Spleen (tissue), 11 donors: ENCODE data around the gene GREB1. TPM values are rescaled to one million over a fixed set of nuclear protein-coding genes. Genes with fewer than 3 reads are reported as not detected.

ENCODE experiments used
- DNase-seq: peaks from one replicate; pipeline ENCODE4 v3.0.0-alpha.2; 2020
- H3K27ac ChIP-seq, 8 donors: fragments of 200-600 bp; sonication (generic) in 7 of 8; 1 replicate in 4 of 8; 2 replicates in 4 of 8; pipeline versions ENCODE4 v1.5.0 to v1.8.0; 2016 to 2021; ENCODE audit warnings: inconsistent platforms in 4 of 8, mild to moderate bottlenecking in 4 of 8, moderate library complexity in 1 of 8
- H3K27me3 ChIP-seq, 7 donors: fragments of 200-600 bp; sonication (generic) in 6 of 7; replicated peaks in 1 of 7; 1 replicate in 4 of 7; 2 replicates in 3 of 7; pipeline versions ENCODE4 v1.5.0 to v1.8.0; 2016 to 2021; ENCODE audit warnings: inconsistent platforms in 3 of 7, mild to moderate bottlenecking in 1 of 7
- H3K36me3 ChIP-seq, 6 donors: fragments of 200-600 bp; sonication (generic) in 5 of 6; 1 replicate in 4 of 6; 2 replicates in 2 of 6; pipeline versions ENCODE4 v1.5.0 to v1.8.0; 2016 to 2021; ENCODE audit warnings: inconsistent platforms in 2 of 6
- H3K4me1 ChIP-seq, 6 donors: fragments of 200-600 bp; sonication (generic) in 5 of 6; 1 replicate in 3 of 6; 2 replicates in 3 of 6; pipeline versions ENCODE4 v1.5.0 to v1.8.0; 2016 to 2021; ENCODE audit warnings: inconsistent platforms in 3 of 6
- H3K4me3 ChIP-seq, 8 donors: fragments of 200-600 bp; sonication (generic) in 7 of 8; 1 replicate in 4 of 8; 2 replicates in 4 of 8; pipeline versions ENCODE4 v1.5.0 to v1.8.0; 2016 to 2021; ENCODE audit warnings: inconsistent platforms in 4 of 8, mild to moderate bottlenecking in 4 of 8, moderate library complexity in 2 of 8
- H3K9me3 ChIP-seq, 8 donors: fragments of 200-600 bp; sonication (generic) in 7 of 8; 1 replicate in 4 of 8; 2 replicates in 4 of 8; pipeline versions ENCODE4 v1.5.0 to v1.8.0; 2016 to 2021; ENCODE audit warnings: inconsistent platforms in 4 of 8
- CTCF ChIP-seq, 11 experiments: fragments of 200-600 bp in 7 of 11; fragments of 450-650 bp in 4 of 11; sonication (generic) in 4 of 11; IDR thresholded peaks in 8 of 11; conservative IDR thresholded peaks in 3 of 11; 1 replicate in 7 of 11; 2 replicates in 4 of 11; pipeline versions ENCODE4 v1.4.0 to v1.8.0; 2016 to 2021; ENCODE audit warnings: antibody characterized with exemption in 11 of 11, inconsistent platforms in 4 of 11, mild to moderate bottlenecking in 1 of 11
- POLR2A ChIP-seq, 3 donors: fragments of 450-650 bp; IDR thresholded peaks; one replicate each; pipeline ENCODE4 v1.5.1; 2017; ENCODE audit warnings: antibody characterized with exemption in 3 of 3, mild to moderate bottlenecking in 1 of 3
- POLR2AphosphoS5 ChIP-seq, 3 donors: sonication (generic); formaldehyde crosslinking; IDR thresholded peaks; one replicate each; pipeline ENCODE4 v1.5.1; 2017; ENCODE audit warnings: antibody characterized with exemption in 3 of 3
- WGBS, 5 donors: extraction: QIAGEN DNeasy Blood & Tissue Kit in 3 of 5; methylation state at CpG; one replicate each; pipeline versions ENCODE4 v1.1.5 to v1.1.7; 2013 to 2018; 5-methylcytosine and 5-hydroxymethylcytosine counted together
- intact Hi-C: fragments of 100-400 bp; cut with DNase I; formaldehyde crosslinking; loops from one replicate; pipeline ENCODE4 v1.15.0; 2023; ENCODE audit warnings: low total_unique reads
- polyA plus RNA-seq, 3 donors: library from polyadenylated mRNA; stranded (reverse); fragments of 200-250 nt; gene quantifications; one replicate each; pipeline ENCODE4 v1.2.1, GENCODE V29; 2013
- total RNA-seq, 7 donors: library from RNA; depleted of rRNA in 3 of 7; stranded (reverse); fragments of >200 nt in 3 of 7; fragmentation: NEBNext Ultra II Directional in 4 of 7; extraction: Animal tissue kit (Norgen Biotek cat#: 25700) in 4 of 7; gene quantifications; one replicate each; pipeline versions ENCODE4 v1.1.0 to v1.2.1, GENCODE V29; 2016 to 2021
- donor health status: healthy with polysubstance abuse.
- donor health status: DM: no; HTN: no; CAD: no; lungs with moderate emphysema.
- donor health status: DM: no; HTN: no; CAD: no.
- donor health status: Bipolar disorder and iron deficiency.
- donor health status: healthy.
- donor health status: DM: no; HTN: no; CAD: no.
- donor health status: DM: yes; HTN: yes; CAD: no.

GREB1 gene
- total and polyA plus RNA-seq, 10 donors: 0.06 to 1.6 (median 0.51) TPM; not detected in 1

DNA sequence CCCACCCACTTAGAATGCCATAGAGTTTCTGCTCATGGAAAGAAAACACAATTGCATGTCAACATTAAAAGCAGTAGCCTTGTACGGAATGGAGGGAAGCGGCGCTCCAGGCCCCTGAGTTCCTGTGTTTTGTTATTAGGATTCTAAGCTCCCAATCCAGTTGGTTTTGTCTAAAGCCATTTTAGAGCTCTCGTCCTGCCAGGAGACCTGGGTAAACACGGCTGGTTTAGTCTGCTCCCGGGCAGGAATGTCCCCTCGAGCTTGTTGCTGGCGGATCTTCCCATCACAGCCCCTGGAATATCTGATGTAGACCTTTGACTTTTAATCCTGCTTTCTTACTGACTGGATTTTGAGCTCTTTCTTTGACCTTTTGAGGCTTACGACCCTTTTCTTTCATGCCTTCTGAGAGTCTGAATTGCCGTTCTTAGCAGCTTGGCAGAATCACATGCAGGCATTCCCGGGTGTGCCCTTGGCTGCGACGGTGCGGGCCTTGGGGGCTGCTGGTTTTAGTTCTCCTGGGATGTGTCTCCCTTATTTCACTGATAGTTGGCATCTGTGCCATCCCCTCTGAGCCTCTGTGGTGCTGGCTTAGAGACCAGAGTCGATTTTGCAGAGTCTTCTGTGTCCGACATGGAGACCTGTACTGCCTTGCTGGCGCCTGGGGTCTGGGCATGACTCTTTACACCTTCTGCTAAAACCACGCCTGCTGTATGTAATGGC lies 25.4 kb downstream of the GREB1 start:
- 84 to 90% (median 88%) methylated on average over 18 of the region's 18 CpGs for WGBS, 5 donors
- no peak overlapping the region for H3K4me3 ChIP-seq
- intact Hi-C loops: no loop called here
- no peaks in the 10 kb centered on the region for H3K4me1 ChIP-seq
- TF ChIP-seq POLR2AphosphoS5 (IDR thresholded peaks at IDR 0.05) (no peak), CTCF (IDR thresholded peaks at IDR 0.05 in 8 of 11, conservative IDR thresholded peaks at IDR 0.05 in 3 of 11) (no peak), POLR2A (IDR thresholded peaks at IDR 0.05) (no peak)
- no peak overlapping the region for H3K27ac ChIP-seq
- H3K9me3 ChIP-seq: no peaks in the 10 kb centered on the region
- DNase-seq: peak; percentile 21
- H3K27me3 ChIP-seq: peaks cover 0 to 26% (median 0%) of the 10 kb centered on the region in 7 donors
- H3K36me3 ChIP-seq: no peaks in the 10 kb centered on the region

DNA sequence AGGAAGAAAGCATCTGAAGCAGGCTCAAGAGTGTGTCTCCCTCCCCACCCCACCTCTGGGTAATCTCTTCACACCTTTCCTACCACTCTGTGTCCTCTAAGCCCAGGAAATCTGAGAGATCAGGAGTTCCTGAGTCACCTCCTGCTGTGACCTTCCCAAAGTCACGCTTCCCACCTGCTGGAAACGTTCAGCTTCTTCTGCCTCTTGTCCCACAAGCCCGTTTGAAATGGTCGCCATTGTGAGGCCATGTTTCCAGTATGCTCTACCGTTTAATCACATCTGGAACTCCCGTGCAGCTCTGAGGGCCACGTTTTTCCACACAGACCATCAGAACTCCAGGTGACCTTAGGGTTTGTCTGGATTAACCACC lies 25.9 kb downstream of the GREB1 start:
- peak; percentile 22 for DNase-seq
- intact Hi-C loops: no loop called here
- Histone ChIP-seq H3K4me3 (no peak overlapping the region), H3K27ac (no peak overlapping the region), H3K4me1 (no peaks in the 10 kb centered on the region), H3K9me3 (no peaks in the 10 kb centered on the region), H3K27me3 (peaks cover 0 to 25% (median 0%) of the 10 kb centered on the region in 7 donors), H3K36me3 (no peaks in the 10 kb centered on the region)
- TF ChIP-seq POLR2A (IDR thresholded peaks at IDR 0.05) (no peak), CTCF (IDR thresholded peaks at IDR 0.05 in 8 of 11, conservative IDR thresholded peaks at IDR 0.05 in 3 of 11) (no peak), POLR2AphosphoS5 (IDR thresholded peaks at IDR 0.05) (no peak)
- WGBS, 5 donors: 67 to 82% (median 70%) methylated on average over 7 of the region's 7 CpGs

GRCh38 chr2:11560806-11561205 lies 27.0 kb downstream of the GREB1 start:
- DNase-seq: peak; percentile 19
- no peaks in the 10 kb centered on the region for H3K4me1 ChIP-seq

More at GRCh38 chr2:11560806-11561205, 27.0 kb downstream of the GREB1 start:
- WGBS, 5 donors: 68 to 95% (median 89%) methylated on average over 3 of the region's 3 CpGs
- Histone ChIP-seq H3K9me3 (no peaks in the 10 kb centered on the region), H3K27ac (no peak overlapping the region), H3K36me3 (no peaks in the 10 kb centered on the region), H3K27me3 (peaks cover 0 to 22% (median 0%) of the 10 kb centered on the region in 7 donors), H3K4me3 (no peak overlapping the region)
- intact Hi-C loops: no loop called here
- no peak for TF ChIP-seq POLR2AphosphoS5 (IDR thresholded peaks at IDR 0.05)
- TF ChIP-seq POLR2A (IDR thresholded peaks at IDR 0.05): no peak
- TF ChIP-seq CTCF (IDR thresholded peaks at IDR 0.05 in 8 of 11, conservative IDR thresholded peaks at IDR 0.05 in 3 of 11): no peak
